Type B pancreatic cell (in vitro differentiated cells): ENCODE data around the gene PPIL6. TPM values are rescaled to one million over a fixed set of nuclear protein-coding genes. Genes with fewer than 3 reads are reported as not detected.

Experiments
- DNase-seq: peaks from one replicate; pipeline ENCODE4 v3.0.0; 2021; ENCODE audit warnings: mixed read lengths; ENCODE audit not compliant: unreplicated experiment; ENCODE audit errors: extremely low spot score
- H3K27ac Mint-ChIP-seq: 2 replicates; pipeline ENCODE4 v1.8.0; 2021; ENCODE audit warnings: mild to moderate bottlenecking, mixed read lengths
- H3K27me3 Mint-ChIP-seq: 2 replicates; pipeline ENCODE4 v1.8.0; 2021; ENCODE audit warnings: mixed read lengths
- H3K36me3 Mint-ChIP-seq: 2 replicates; pipeline ENCODE4 v1.8.0; 2021; ENCODE audit warnings: mixed read lengths
- H3K4me1 Mint-ChIP-seq: one replicate; pipeline ENCODE4 v1.8.0; 2021; ENCODE audit warnings: mixed read lengths; ENCODE audit not compliant: unreplicated experiment
- H3K4me3 Mint-ChIP-seq: 2 replicates; pipeline ENCODE4 v1.8.0; 2021; ENCODE audit warnings: mild to moderate bottlenecking, mixed read lengths
- H3K9me3 Mint-ChIP-seq: 2 replicates; pipeline ENCODE4 v1.8.0; 2021; ENCODE audit warnings: mixed read lengths
- CTCF ChIP-seq: fragments of 200-600 bp; sonication (generic); conservative IDR thresholded peaks from 2 replicates; pipeline ENCODE4 v1.5.0; 2021; ENCODE audit warnings: antibody characterized with exemption, mild to moderate bottlenecking
- total RNA-seq: library from RNA; stranded (reverse); gene quantifications from 2 replicates; pipeline ENCODE4 v1.2.1, GENCODE V29; 2021; ENCODE audit warnings: low replicate concordance

PPIL6 gene
- total RNA-seq, 1 donor from 2014 or later, result 6.1 TPM

- peak overlapping the region; percentile 85 for H3K4me3 Mint-ChIP-seq
- H3K4me1 Mint-ChIP-seq, result peaks cover 28% of the 10 kb centered on the region
- peaks cover 24% of the 10 kb centered on the region for H3K36me3 Mint-ChIP-seq
- TF ChIP-seq CTCF, result no peak
- H3K27me3 Mint-ChIP-seq, result no peaks in the 10 kb centered on the region
- no peaks in the 10 kb centered on the region for H3K9me3 Mint-ChIP-seq
- peak overlapping the region; percentile 75 for H3K27ac Mint-ChIP-seq
- DNase-seq, result no peak
Observed at GRCh38 chr6:109483735-109484057, 43.3 kb upstream of the PPIL6 start.

DNA sequence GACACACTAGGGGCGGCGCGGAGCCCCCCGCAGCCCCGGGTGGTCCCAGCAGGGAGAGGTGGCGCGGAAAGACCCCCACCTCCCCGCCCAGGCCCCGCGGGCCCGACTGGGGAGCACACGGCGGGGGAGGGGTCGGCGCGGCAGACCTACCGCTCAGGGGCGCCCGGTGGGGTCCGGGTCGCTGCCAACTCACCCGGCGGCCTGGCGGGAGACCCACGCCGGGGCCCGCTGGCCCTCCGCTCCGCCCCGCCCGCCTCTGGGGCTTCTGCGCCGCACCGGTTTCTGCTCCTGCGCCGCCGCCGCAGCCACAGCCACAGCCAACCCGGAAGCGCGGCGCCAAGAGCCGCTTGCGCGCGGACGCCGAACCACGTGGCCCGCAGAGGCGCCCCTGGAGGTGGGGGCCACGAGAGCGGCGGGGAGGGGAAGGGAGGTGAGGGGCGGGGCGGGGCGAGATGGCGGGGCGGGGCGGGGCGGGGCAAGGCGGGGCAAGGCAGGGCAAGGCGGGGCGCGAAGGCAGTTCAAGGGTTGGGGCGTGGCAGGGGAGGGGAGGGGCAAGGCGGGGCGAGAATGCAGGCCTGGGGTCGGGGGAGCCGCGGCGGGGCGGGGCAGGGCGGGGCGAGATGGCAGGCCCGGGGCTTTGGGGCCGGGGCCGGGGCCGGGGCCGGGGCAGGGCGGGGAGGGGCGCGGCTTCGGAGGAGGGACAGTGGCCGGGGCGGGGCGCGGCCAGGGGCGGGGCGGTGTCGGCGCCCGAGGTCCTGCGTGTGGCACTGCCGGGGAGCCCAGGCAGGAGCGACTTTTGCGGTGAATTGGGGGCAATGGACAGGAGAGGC lies 42.7 kb upstream of the PPIL6 start, which contains the start of gene ZBTB24:
Gene ZBTB24, minus strand, starts transcription at position 315 of the 830 bp plus-strand sequence. CDS start 1,193 bp downstream, outside the sequence.
- no peak for TF ChIP-seq CTCF
- Mint-ChIP-seq H3K9me3 (no peaks in the 10 kb centered on the region), H3K4me3 (peak within 1 kb of the TSS; percentile 97), H3K4me1 (peaks cover 33% of the 10 kb centered on the region), H3K27me3 (no peaks in the 10 kb centered on the region), H3K27ac (peak within 1 kb of the TSS; percentile 87), H3K36me3 (peaks cover 24% of the 10 kb centered on the region)
- DNase-seq, result peak; percentile 93

DNA sequence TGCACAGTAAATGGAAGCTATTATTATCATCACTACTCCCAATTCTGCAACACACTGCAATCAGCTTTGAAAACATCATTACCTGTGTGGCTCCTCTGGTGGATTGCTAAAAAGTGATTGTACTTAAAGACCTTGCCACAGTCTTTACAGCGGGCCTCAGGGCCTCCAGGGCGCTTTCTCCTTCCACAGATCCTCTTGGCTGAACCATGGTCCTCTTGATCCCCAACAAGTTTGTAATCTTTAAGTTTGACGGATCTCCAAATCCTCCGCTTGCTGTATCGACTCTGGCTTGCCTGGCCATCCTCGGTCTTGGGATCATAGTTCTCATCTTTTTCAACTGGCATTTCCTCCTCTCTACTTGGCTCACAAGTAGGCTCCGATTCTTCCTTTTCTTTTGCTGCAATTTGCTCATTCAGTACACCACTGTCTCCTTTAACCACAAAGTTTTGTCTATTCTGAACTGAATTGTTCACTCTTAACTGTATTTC lies 40.6 kb upstream of the PPIL6 start:
- H3K27ac Mint-ChIP-seq, result no peak overlapping the region
- H3K36me3 Mint-ChIP-seq, result peaks cover 29% of the 10 kb centered on the region
- peak overlapping the region; percentile 97 for H3K4me3 Mint-ChIP-seq
- peaks cover 41% of the 10 kb centered on the region for H3K4me1 Mint-ChIP-seq
- no peak for TF ChIP-seq CTCF
- no peaks in the 10 kb centered on the region for H3K27me3 Mint-ChIP-seq
- DNase-seq, result no peak
- no peaks in the 10 kb centered on the region for H3K9me3 Mint-ChIP-seq

DNA sequence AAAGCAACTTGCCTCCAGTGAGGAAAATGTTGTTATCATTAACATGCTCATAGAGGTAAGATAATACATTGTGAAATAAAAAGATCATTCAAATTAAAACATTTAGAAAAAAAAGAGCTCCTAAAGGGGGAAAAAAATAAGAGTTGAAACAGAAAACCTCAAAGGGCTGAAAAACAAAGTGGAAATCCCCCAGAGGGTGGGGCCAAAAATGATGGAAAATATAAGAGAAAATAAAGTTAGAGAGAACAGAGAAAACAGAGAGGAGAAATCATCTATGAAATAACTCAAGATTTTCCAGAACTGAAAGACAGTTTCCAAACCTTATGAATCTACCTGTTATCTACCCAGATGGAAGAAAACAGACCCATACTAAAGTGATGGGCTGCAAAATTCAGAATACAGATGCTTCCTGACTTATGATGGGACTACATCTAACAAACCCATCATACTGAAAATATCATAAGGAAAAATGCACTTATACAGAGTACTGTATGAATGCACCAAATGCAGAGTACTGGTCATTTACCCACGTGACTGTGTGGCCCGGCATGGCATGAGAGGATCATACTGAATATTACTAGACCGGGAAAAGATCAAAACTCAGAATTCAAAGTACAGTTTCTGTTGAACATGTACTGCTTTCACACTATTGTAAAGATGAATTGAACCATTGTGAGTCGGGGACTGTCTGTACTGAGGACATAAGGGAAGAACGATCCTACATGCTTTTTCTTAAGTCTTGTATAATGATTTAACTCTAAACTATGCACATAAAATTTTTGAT lies 38.6 kb upstream of the PPIL6 start:
- Mint-ChIP-seq H3K36me3 (peaks cover 42% of the 10 kb centered on the region), H3K4me3 (peak overlapping the region; percentile 76), H3K4me1 (peaks cover 41% of the 10 kb centered on the region), H3K27ac (peak overlapping the region; percentile 37), H3K9me3 (no peaks in the 10 kb centered on the region), H3K27me3 (no peaks in the 10 kb centered on the region)
- no peak for DNase-seq
- TF ChIP-seq CTCF, result no peak

- no peak for DNase-seq
- H3K9me3 Mint-ChIP-seq, result no peaks in the 10 kb centered on the region
- H3K27ac Mint-ChIP-seq, result peak overlapping the region; percentile 53
- H3K4me1 Mint-ChIP-seq, result peaks cover 41% of the 10 kb centered on the region
- H3K4me3 Mint-ChIP-seq, result peak overlapping the region; percentile 76
- no peaks in the 10 kb centered on the region for H3K27me3 Mint-ChIP-seq
- no peak for TF ChIP-seq CTCF
- peaks cover 46% of the 10 kb centered on the region for H3K36me3 Mint-ChIP-seq
Observed at GRCh38 chr6:109478222-109478805, 37.9 kb upstream of the PPIL6 start.
